DND-41 (cell line): Measurements from ENCODE around the gene KCNH3.

Source experiments
- CTCF ChIP-seq: IDR thresholded peaks from 2 replicates; pipeline ENCODE4 v1.5.1; 2012; ENCODE audit warnings: borderline replicate concordance, low read length, moderate library complexity, mild to moderate bottlenecking; ENCODE audit not compliant: poor library complexity, severe bottlenecking; ENCODE audit errors: extremely low read depth
- EZH2 ChIP-seq: IDR thresholded peaks from 3 replicates; pipeline ENCODE4 v1.6.1; 2012; ENCODE audit warnings: borderline replicate concordance, low read depth, mild to moderate bottlenecking, moderate library complexity, low read length, inconsistent platforms; ENCODE audit not compliant: severe bottlenecking

GRCh38 chr12:49582850-49583249 lies 44.0 kb downstream of the KCNH3 start:
- TF ChIP-seq CTCF (no peak), EZH2 (no peak)
